Smooth muscle cell (in vitro differentiated cells): Measurements from ENCODE around the gene CYP2A13. TPM values are rescaled to one million over a fixed set of nuclear protein-coding genes. Genes with fewer than 3 reads are reported as not detected.

Source experiments
- DNase-seq: peaks from one replicate; lab custom pipeline; 2025; ENCODE audit not compliant: unreplicated experiment; lab: John Stamatoyannopoulos, UW
- H2AFZ ChIP-seq: fragments of 200-600 bp; sonication (generic); 2 replicates; pipeline ENCODE4 v1.6.0; 2016; ENCODE audit warnings: antibody characterized with exemption, low read depth, mild to moderate bottlenecking
- H3F3A ChIP-seq: fragments of 200-600 bp; sonication (generic); 2 replicates; pipeline ENCODE4 v1.6.0; 2017; ENCODE audit warnings: antibody characterized with exemption, low read depth
- H3K27ac ChIP-seq: fragments of 200-600 bp; sonication (generic); 2 replicates; pipeline ENCODE4 v1.5.1; 2016; ENCODE audit warnings: low read depth, mild to moderate bottlenecking
- H3K27me3 ChIP-seq: fragments of 200-600 bp; sonication (generic); 2 replicates; pipeline ENCODE4 v1.6.1; 2016; ENCODE audit warnings: low read depth, mild to moderate bottlenecking
- H3K36me3 ChIP-seq: fragments of 200-600 bp; sonication (generic); 2 replicates; pipeline ENCODE4 v1.5.1; 2016; ENCODE audit warnings: low read depth
- H3K4me1 ChIP-seq: fragments of 200-600 bp; sonication (generic); 2 replicates; pipeline ENCODE4 v1.5.1; 2016; ENCODE audit warnings: low read depth
- H3K4me2 ChIP-seq: fragments of 200-600 bp; sonication (generic); 2 replicates; pipeline ENCODE4 v1.6.0; 2016; ENCODE audit warnings: mild to moderate bottlenecking
- H3K4me3 ChIP-seq: fragments of 200-600 bp; sonication (generic); 2 replicates; pipeline ENCODE4 v1.5.1; 2016; ENCODE audit warnings: mild to moderate bottlenecking
- H3K79me2 ChIP-seq: fragments of 200-600 bp; sonication (generic); 2 replicates; pipeline ENCODE4 v1.6.0; 2016; ENCODE audit warnings: low read depth, mild to moderate bottlenecking
- H3K9ac ChIP-seq: fragments of 200-600 bp; sonication (generic); 2 replicates; pipeline ENCODE4 v1.6.0; 2016; ENCODE audit warnings: low read depth
- H3K9me3 ChIP-seq: fragments of 200-600 bp; sonication (generic); replicated peaks from 2 replicates; pipeline ENCODE4 v1.5.1; 2016; ENCODE audit warnings: low read depth
- H4K20me1 ChIP-seq: fragments of 200-600 bp; sonication (generic); 2 replicates; pipeline ENCODE4 v1.6.0; 2016; ENCODE audit warnings: low read depth
- CTCF ChIP-seq: fragments of 200-600 bp; sonication (generic); IDR thresholded peaks from 2 replicates; pipeline ENCODE4 v1.5.1; 2017; ENCODE audit warnings: borderline replicate concordance, mild to moderate bottlenecking, antibody characterized with exemption; ENCODE audit not compliant: insufficient read depth, poor library complexity, severe bottlenecking
- WGBS: methylation state at CpG from one replicate; pipeline ENCODE4 v1.1.7; 2016; ENCODE audit warnings: low lambda C conversion rate; 5-methylcytosine and 5-hydroxymethylcytosine counted together
- polyA plus RNA-seq: library from polyadenylated mRNA; unstranded; fragments of >200 nt; fragmentation: Nextera tagmentation; extraction: Ambion mirVana; gene quantifications from 2 replicates; pipeline ENCODE4 v1.2.1, GENCODE V29; 2016
- total RNA-seq: library from RNA; depleted of rRNA; stranded (reverse); fragments of >200 nt; gene quantifications from 2 replicates; pipeline ENCODE4 v1.2.3, GENCODE V29; 2014

The CYP2A13 gene
- total and polyA plus RNA-seq, 2 experiments from 2014 or later = not detected

GRCh38 chr19:41085748-41086415 is 2.4 kb upstream of the CYP2A13 start:
- Histone ChIP-seq H3K27me3 (peaks cover 43% of the 10 kb centered on the region), H3K4me3 (no peak overlapping the region), H3K9me3 (no peaks in the 10 kb centered on the region), H3K4me1 (no peaks in the 10 kb centered on the region), H2AFZ (no peak overlapping the region), H4K20me1 (no peaks in the 10 kb centered on the region), H3K27ac (no peak overlapping the region), H3K9ac (no peak overlapping the region), H3F3A (no peaks in the 10 kb centered on the region), H3K36me3 (no peaks in the 10 kb centered on the region), H3K4me2 (no peak overlapping the region), H3K79me2 (no peaks in the 10 kb centered on the region)
- TF ChIP-seq CTCF = no peak
- 74% methylated on average over 1 of the region's 1 CpG for WGBS
- no peak for DNase-seq

- Histone ChIP-seq H3K4me2 (no peak overlapping the region), H4K20me1 (no peaks in the 10 kb centered on the region), H3K79me2 (no peaks in the 10 kb centered on the region), H3K27me3 (peaks cover 59% of the 10 kb centered on the region), H2AFZ (no peak overlapping the region), H3K4me3 (no peak overlapping the region), H3K36me3 (no peaks in the 10 kb centered on the region), H3K9me3 (no peaks in the 10 kb centered on the region), H3K27ac (no peak overlapping the region), H3K9ac (no peak overlapping the region), H3K4me1 (no peaks in the 10 kb centered on the region), H3F3A (no peaks in the 10 kb centered on the region)
- TF ChIP-seq CTCF = no peak
- DNase-seq = no peak
- WGBS = 2% methylated on average over 31 of the region's 32 CpGs
Observed at GRCh38 chr19:41089959-41090358, 1.7 kb downstream of the CYP2A13 start.

GRCh38 chr19:41095703-41096102 is 7.5 kb downstream of the CYP2A13 start:
- peaks cover 17% of the 10 kb centered on the region for H3K27me3 ChIP-seq
- no peak overlapping the region for H3K4me2 ChIP-seq
- H3K9ac ChIP-seq = no peak overlapping the region
- H3F3A ChIP-seq = no peaks in the 10 kb centered on the region
- no peak for TF ChIP-seq CTCF
- 70% methylated on average over 12 of the region's 15 CpGs for WGBS
- no peak overlapping the region for H3K27ac ChIP-seq
- no peaks in the 10 kb centered on the region for H4K20me1 ChIP-seq
- no peaks in the 10 kb centered on the region for H3K9me3 ChIP-seq
- no peaks in the 10 kb centered on the region for H3K79me2 ChIP-seq
- no peak overlapping the region for H2AFZ ChIP-seq
- H3K4me1 ChIP-seq = no peaks in the 10 kb centered on the region
- no peak overlapping the region for H3K4me3 ChIP-seq
- DNase-seq = no peak
- no peaks in the 10 kb centered on the region for H3K36me3 ChIP-seq

- Histone ChIP-seq H3K27ac (no peak overlapping the region), H4K20me1 (no peaks in the 10 kb centered on the region), H3F3A (no peaks in the 10 kb centered on the region), H3K4me3 (no peak overlapping the region), H3K4me2 (no peak overlapping the region), H3K9ac (no peak overlapping the region), H2AFZ (no peak overlapping the region), H3K9me3 (no peaks in the 10 kb centered on the region), H3K79me2 (no peaks in the 10 kb centered on the region), H3K4me1 (no peaks in the 10 kb centered on the region), H3K27me3 (peaks cover 13% of the 10 kb centered on the region), H3K36me3 (no peaks in the 10 kb centered on the region)
- no peak for TF ChIP-seq CTCF
- WGBS = 89% methylated on average over 7 of the region's 7 CpGs
- no peak for DNase-seq
Observed at GRCh38 chr19:41096353-41096752, 8.1 kb downstream of the CYP2A13 start.
